AML-193 (cell line): ENCODE measurements around the gene OSBP2.

Experiments used
- DNase-seq, 2 experiments: peaks; one replicate each; lab custom pipeline; 2025; lab: John Stamatoyannopoulos, UW

OSBP2 gene, protein sequence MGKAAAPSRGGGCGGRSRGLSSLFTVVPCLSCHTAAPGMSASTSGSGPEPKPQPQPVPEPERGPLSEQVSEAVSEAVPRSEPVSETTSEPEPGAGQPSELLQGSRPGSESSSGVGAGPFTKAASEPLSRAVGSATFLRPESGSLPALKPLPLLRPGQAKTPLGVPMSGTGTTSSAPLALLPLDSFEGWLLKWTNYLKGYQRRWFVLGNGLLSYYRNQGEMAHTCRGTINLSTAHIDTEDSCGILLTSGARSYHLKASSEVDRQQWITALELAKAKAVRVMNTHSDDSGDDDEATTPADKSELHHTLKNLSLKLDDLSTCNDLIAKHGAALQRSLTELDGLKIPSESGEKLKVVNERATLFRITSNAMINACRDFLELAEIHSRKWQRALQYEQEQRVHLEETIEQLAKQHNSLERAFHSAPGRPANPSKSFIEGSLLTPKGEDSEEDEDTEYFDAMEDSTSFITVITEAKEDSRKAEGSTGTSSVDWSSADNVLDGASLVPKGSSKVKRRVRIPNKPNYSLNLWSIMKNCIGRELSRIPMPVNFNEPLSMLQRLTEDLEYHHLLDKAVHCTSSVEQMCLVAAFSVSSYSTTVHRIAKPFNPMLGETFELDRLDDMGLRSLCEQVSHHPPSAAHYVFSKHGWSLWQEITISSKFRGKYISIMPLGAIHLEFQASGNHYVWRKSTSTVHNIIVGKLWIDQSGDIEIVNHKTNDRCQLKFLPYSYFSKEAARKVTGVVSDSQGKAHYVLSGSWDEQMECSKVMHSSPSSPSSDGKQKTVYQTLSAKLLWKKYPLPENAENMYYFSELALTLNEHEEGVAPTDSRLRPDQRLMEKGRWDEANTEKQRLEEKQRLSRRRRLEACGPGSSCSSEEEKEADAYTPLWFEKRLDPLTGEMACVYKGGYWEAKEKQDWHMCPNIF

DNA sequence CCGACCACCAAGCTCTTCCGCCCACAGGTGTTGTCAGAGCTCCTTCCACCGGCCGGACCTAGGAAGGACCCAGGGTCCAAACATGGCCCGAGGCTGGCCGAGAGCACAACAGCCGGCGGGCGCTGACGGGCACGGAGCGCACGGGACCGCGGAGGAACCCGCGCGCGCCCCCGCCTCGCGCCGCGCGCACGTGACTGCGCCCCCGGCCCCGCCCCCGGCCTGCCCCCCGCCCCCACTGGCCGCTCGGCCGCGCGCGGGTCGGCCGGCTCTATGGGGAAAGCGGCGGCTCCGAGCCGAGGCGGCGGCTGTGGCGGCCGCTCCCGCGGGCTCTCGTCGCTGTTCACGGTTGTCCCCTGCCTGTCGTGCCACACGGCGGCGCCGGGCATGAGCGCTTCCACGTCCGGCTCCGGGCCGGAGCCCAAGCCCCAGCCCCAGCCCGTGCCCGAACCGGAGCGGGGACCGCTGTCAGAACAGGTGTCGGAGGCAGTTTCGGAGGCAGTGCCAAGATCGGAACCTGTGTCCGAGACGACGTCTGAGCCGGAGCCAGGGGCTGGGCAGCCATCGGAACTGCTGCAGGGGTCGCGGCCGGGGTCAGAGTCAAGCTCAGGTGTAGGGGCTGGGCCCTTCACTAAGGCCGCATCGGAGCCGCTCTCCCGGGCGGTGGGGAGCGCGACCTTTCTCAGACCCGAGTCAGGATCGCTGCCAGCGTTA lies at the start of gene OSBP2:
OSBP2 (plus strand) TSS at position 235 of the 711 bp plus-strand sequence; CDS start at position 271, 36 bp downstream.
- no peak for DNase-seq

DNA sequence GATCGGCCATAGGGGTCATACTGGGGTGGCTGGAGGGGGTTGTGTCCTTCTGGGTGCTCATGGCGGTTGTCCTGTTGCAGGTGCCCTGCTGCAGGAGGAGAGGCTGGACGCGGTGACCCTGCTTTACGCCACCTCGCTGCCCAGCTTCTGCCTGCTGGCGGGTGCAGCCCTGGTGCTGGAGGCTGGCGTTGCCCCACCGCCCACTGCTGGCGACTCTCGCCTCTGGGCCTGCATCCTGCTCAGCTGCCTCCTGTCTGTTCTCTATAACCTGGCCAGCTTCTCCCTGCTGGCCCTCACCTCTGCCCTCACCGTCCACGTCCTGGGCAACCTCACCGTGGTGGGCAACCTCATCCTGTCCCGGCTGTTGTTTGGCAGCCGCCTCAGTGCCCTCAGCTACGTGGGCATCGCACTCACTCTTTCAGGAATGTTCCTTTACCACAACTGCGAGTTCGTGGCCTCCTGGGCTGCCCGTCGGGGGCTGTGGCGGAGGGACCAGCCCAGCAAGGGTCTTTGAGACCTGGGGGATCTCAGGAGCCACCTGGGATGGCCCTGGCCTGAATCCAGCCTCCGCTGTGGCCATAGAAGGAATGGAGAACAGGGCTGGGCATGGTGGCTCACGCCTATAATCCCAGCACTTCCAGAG lies 48.0 kb upstream of the OSBP2 start:
- no peak for DNase-seq

DNA sequence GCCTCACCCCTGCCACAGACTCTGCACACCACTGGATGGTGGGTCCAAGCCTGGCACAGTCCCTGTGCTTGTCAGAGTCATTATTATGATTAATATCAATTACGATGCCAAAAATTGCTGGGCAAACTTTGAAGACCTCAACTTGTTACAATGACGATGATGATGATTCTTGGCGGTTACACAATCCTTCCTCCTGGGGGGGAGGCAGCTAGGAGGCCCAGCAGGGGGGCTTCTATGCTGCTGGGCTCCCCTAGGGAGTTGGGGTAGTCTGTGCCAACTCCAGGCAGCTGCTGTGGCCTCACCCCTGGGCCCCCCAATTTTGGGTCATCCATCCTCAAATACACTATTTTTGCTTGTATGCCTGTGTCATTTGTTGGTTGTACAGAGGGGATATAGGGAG lies 47.1 kb upstream of the OSBP2 start:
- DNase-seq: no peak

DNA sequence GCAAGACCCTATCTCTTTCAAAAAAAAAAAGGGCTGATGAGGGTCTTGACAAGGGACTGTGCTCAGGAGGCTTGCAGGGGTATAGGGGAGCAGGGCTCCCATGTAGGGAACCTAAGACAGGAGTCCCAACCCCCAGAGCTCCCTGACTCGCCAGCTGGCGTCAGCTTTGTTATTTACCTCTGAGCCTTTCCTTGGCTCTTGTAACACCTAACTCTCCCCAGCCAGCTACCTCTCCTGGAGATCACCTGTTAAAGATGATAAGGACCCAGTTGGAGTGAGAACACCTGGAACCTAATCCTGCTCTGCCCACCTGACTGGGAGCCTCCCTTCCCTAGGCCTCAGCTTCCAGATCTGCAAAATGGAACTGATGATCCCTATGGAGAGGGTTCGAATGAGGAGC lies 45.8 kb upstream of the OSBP2 start:
- no peak for DNase-seq

DNA sequence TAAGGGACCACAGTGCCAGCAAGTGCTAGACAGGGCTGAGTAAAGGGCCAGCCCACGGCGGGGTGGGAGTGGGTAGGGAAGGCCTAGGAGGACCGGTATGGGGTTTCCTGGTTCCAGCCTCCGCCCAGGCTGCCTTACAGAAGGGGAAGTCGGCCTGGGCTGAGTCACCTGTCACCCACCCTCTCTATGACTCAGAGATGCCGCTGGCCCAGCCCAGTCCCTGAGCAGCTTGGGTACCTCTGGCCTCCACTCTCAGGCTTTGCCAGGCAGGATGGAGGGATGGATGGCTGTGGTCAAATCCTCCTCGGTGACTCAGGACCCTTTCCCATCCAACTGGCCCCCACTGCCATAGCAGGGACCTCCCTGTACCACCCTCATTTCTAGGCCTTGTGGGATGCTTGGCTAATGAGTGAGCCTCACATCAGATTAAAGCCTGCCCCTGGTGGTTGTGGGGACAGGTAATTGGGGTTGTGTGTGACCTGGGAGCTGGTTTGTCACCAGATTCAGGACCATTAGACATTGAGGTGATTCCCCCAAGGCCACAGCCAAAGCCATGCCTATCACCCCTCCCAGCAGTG lies 45.2 kb upstream of the OSBP2 start:
- no peak for DNase-seq

DNA sequence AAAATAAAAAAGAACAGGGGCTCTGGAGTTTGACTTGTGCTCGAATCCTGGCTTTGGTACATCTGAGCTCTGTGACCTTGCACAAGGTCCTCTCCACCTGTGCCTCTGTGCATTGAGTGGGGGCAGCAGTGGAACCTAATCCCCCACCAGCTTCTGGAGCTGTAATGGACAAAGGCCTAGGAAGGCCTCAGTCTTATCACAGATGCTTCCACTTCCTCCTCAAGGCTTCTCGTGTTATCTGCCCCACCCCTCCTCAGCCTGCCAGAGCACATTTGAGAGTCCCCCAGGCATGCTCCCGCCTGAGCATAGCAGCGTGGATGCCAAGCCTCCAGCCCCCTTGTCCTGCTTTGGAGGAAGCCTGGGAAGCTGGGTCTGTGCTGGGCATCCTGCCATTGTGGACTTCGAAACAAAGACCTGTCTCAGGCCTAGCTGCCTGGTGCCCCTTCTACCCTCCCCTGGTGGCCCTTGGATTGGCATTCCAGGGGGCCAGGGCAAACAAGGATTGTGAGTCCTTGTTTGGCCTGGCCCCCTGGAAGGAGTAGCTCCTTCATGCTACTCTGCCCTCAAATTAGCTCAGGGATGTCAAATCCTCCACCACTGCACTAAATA lies 44.1 kb upstream of the OSBP2 start:
- DNase-seq: no peak

DNA sequence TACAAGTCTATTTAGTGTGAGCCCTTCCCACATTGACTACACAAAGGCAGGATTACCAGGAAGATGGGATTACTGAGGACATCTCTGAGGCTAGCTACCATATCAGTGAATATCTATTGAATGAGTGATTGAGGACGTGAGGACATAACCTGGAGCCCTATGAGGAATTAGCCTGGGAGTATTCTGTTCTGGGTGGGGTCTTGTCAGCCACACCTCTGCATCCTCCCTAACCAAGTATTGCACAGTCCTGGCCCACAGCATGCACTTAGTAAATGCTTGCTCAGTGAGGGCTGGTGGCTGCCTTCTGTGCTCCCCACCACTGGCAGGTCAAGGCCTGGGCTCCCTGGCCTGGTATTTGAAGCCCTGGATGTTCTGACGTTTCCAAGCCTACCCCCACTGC lies 41.8 kb upstream of the OSBP2 start:
- DNase-seq: no peak

DNA sequence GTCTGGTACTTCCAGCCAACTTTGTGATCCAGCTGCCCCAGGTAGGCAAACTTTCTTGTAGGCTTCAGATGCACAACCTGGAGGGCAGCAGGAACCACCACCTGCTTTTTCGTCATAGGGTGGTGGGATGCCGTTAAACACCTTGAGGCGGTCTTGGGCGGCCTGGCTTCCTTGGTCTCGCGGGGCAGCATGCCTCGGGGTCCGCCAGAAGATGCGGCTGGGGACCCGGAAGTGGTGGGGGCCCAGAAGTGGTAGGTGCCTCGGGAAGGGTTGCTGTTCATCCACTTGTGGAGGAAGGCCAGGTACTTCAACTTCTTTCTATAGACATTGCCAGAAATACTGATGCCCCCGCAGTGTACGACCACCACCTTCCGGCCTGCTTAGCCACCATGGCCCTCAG lies 40.3 kb upstream of the OSBP2 start:
- no peak for DNase-seq

DNA sequence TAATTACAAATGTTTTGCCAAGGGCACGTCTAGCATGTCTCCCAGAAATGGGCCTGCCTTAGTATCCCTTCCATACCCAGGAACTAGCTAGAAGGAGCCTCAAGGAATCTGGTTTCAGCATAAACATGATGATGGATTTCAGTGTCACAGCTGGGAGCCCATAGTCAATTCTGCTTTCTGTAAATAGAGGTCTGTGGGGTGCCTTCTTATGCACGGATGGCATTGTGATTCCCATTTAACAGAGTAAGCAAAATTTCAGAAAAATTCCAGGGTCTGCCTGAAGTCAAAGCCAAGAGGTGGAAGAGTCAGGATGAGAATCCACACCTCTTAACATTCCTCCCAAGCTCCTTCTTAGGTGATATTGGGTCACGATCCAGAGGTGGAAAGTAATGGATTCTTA lies 39.1 kb upstream of the OSBP2 start:
- no peak for DNase-seq

DNA sequence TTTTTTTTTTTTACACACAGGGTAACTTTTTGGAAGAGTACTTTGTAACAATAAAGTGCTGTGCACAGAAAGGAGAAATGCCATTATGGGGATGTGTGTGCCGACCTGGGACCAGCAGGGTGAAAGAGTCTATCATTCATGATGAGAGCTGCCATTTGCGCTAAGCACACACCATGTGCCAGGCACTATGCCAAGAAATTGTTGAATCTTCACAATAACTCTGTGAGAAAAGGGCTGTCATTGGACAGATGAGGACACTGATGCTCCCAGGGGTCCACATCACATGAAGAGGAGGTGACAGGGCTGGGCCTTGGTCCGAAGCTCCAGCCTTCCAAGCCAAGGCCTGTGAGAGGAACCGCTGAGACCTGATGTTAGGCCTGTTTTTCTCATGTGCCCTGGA lies 32.6 kb upstream of the OSBP2 start:
- no peak for DNase-seq

DNA sequence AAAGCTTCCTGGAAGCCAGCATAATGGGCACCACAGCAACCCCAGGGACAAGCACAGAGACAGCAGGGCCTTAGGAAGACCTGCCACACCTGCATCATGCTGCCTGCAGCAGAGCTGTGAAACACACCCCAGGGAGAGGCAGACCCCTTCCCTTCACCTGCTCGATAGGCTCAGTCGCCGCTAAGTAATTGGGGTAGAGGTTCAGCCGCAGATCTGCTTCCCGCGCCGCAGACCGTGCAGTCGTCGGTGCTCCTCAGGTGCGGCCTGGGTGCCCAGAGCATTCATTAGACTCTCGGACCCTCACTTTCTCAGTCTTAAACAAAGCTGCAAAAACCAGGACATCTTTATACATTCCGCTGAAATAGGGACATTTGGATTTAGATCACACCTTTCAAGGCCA lies 29.9 kb upstream of the OSBP2 start:
- no peak for DNase-seq

DNA sequence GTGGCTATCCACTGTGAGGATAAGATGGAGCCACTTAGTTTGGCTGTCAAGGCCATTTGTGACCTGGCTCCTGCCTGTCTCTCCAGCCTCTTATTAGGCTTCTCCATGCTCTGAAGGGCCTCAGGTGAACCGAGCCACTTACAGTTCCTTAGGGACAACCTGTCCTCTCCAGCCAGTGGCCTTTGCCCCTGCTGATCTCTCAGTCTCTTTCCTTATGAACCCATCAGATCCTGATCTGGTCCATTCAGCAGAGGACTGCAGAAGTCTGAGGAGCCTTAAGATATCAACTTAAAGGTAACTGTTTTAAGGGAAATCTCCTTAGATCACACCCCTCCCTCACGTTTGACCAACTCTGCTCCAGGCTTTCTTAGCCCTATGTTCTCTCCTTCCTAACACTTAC lies 29.4 kb upstream of the OSBP2 start:
- DNase-seq: no peak

DNA sequence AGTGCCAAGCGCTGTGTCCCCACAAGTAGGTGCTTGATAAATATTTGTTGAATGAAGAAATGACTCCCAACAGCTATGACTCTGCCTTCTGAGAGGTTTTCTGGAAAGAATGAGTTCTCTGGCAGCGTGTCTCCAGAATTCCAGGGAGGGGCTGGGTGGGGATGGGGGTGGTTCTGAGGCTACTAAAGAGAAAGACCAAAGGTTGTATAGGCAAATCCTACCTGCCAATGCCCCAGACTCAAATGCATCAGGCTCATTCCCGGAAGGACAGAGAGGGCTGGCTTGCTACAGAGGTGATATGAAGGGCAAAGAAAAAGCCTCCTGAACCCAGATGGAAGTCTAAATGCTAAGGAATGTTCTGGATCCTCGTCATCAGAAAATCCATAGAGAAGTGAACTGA lies 28.9 kb upstream of the OSBP2 start:
- DNase-seq: no peak

DNA sequence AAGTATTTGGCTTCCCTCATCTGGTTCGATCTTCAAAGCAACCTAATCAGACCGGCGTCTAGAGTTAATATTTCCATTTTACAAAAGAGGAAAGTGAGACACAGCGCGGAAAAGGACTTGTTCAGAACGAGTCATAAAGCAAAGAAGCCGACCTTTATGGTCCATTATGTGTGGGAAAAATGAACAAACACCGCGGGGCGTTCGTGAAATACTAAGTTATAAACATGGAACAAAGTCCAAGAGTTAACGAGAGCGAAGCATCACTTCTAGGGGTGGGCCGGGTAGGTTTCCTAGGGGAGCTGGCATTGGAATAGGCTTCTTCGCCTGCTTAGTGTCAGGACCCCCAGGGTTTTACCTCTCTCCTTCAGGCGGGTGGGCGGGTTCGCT lies 27.6 kb upstream of the OSBP2 start:
- DNase-seq: no peak

DNA sequence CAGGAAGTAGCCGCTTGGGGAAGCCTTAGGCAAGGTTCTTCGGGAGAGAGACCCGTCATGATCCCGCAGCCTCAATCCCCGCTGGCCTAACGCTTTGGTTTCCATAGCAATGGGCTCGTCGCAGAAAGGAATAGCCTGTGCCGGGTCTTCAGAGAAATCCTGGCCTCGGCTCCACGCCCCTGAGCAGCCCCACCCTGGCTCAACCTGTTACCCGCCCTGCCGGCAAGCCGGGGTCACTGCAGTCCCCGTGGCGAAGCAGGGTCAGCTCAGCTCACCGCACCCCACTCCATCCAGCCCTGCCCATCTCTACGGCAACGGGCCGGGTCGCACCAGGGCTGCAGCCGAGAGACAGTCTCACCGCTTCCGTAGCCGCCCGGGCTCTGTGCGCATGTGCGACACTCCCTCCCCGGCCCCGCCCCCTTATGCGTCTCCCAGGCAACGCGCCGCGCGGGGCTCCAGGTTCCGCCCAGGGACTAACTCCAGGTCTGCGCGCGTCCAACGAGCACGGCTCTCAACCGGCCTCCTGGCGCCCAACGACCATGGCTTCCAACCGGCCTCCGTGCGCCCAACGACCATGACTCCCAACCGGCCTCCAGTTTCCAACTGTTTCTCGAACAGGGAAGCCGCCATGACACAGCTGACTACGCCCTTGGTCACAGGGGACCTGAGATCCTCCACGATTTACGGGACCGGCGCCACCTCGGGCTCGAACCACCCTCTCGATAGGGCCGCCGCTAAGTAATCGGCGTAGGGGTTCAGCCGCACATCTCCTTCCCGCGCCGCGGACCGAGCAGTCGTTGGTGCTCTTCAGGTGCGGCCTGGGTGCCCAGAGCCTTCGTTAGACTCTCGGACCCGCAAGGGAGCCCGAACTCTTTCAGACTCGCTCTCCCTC lies 26.9 kb upstream of the OSBP2 start, which contains the start of gene DUSP18:
DUSP18 (minus strand) TSS at position 382 of the 892 bp plus-strand sequence. CDS start 3,872 bp downstream, outside the sequence.
- DNase-seq: peak; percentile 62 to 68

DNA sequence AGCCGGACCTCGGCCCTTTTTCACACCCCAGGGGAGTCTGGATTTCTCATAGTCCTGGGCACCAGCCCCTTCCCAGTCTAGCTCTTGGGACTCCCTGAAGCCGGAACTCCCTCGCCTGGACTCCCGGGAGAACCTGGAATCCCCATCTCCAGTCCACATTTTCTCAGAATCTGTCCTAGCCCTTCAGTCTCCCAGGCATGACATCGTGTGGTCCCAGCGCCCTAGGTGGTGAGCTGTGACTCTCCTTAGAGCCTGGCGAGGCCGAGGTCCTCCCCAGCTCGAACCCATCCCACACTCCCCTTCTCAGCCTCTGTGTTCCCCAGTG lies 26.3 kb upstream of the OSBP2 start:
- DNase-seq: no peak

DNA sequence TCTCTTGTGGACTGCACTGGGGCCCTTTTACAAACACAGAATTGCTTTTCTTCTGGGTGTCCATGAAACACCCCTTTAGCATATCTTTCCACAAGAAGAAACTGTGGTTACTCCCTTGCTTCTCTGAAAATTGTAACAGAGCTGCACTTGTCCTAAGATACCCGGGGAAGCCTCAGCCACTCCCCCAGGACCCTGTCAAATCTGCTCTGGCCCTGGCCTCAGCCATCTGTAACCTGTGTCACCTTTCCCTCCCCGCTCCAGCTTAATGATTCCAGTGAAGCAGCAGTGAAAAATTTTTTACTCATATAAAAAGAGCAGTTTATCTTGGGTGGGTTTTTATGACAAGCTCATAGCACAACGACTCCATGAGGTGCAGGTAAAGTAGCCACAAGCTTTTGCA lies 23.6 kb upstream of the OSBP2 start:
- DNase-seq: no peak

DNA sequence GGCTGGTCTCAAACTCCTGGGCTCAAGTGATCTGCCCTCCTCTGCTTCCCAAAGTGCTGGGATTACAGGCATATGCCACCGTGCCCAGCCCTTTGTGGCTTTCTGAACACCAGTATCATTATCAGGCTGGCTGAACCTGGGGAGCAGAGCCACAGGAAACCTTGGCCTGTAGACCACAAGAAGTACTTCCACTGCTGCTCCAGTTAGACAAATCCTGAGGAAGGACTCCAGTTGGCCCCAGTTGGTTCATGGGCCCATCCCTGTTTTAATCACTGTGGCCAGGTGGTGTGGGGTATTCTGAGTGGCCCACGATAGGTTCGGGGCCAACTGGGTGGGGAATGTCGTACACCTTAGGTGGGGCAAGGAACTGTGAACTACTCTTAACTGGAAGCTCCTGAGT lies 21.5 kb upstream of the OSBP2 start:
- no peak for DNase-seq

DNA sequence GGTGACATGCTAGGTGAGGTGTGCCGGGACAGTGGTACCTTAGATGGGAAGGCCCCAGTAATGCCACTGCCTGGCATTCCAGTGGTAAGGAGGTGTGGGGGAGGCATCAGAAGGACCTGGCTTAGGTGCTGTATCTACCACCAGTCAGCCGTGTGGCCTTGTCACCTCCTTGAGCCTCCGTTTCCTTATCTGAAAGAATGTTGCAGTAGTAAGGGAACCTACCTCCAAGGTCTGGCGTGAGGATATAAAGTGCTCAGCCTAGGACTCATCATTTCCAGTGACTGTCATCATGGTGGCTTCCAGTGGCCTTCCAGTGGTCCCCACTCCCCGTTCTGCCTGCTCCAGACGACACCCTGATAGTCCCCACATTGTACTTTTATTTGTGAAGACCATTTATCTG lies 20.2 kb upstream of the OSBP2 start:
- no peak for DNase-seq

DNA sequence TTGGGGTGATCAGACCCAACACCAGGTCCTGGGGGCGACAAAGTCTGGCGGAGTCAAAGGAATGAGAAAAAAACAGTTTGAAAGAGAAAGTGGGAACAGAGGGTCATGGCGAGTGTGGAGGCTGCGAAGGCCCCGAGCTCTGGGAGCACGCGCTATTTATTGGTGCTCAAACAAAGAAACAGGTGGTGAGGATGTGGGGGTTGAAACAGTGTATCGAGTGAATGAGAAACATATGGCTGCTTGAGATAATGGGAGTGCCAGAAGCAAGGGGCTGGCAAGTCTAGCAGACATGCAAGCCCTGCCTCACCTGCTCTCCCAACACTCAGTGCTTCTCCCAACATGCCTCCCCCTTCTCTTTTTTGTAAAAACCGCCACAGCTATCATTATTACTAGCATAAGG lies 19.2 kb upstream of the OSBP2 start:
- DNase-seq: no peak
